OCI-LY7 (cell line): ENCODE data around the gene MYBBP1A. TPM values are rescaled to one million over a fixed set of nuclear protein-coding genes. Genes with fewer than 3 reads are reported as not detected.
A peak's percentile ranks its signal among the peaks of the same experiment; 100 is the strongest.

Experiments
- BruUV-seq: library from RNA; stranded (reverse); fragments of 400-500 nt; replicated peaks from 2 replicates; lab custom pipeline; 2021; lab: Mats Ljungman, UMichigan
- CTCF ChIA-PET: fragments of 300-600 bp; sonication (Branson Sonifier 250); formaldehyde crosslinking; loops from one replicate; lab custom pipeline; 2022; ENCODE audit warnings: antibody characterized with exemption; ENCODE audit not compliant: unreplicated experiment; lab: Charles Lee
- POLR2A ChIA-PET: fragments of 300-600 bp; sonication (Branson Sonifier 250); formaldehyde crosslinking; loops from one replicate; lab custom pipeline; 2022; ENCODE audit warnings: antibody characterized with exemption; lab: Charles Lee
- DNase-seq: peaks from one replicate; pipeline ENCODE4 v3.0.0-alpha.2; 2015; ENCODE audit warnings: low spot score
- H2AFZ ChIP-seq: fragments of 200-600 bp; sonication (generic), shearing (Covaris generic); 2 replicates; pipeline ENCODE4 v1.6.1; 2014; ENCODE audit warnings: mild to moderate bottlenecking, antibody characterized with exemption, low read length, moderate library complexity
- H3K27ac ChIP-seq: fragments of 200-600 bp; sonication (generic); 2 replicates; pipeline ENCODE4 v1.5.1; 2014; ENCODE audit warnings: mixed run types, low read depth, mild to moderate bottlenecking, moderate library complexity, low read length, inconsistent platforms; ENCODE audit not compliant: poor library complexity, severe bottlenecking
- H3K36me3 ChIP-seq: fragments of 200-600 bp; sonication (generic); 2 replicates; pipeline ENCODE4 v1.6.1; 2014; ENCODE audit warnings: mild to moderate bottlenecking, antibody characterized with exemption, low read length, moderate library complexity, mixed read lengths; ENCODE audit not compliant: insufficient read depth
- H3K4me1 ChIP-seq: fragments of 200-600 bp; sonication (generic); 2 replicates; pipeline ENCODE4 v1.5.1; 2014; ENCODE audit warnings: mild to moderate bottlenecking, low read length; ENCODE audit not compliant: insufficient read depth, poor library complexity, severe bottlenecking
- H3K4me2 ChIP-seq: fragments of 200-600 bp; sonication (generic); 2 replicates; pipeline ENCODE4 v1.6.1; 2014; ENCODE audit warnings: mild to moderate bottlenecking, low read length
- H3K4me3 ChIP-seq: fragments of 200-600 bp; sonication (generic); 2 replicates; pipeline ENCODE4 v1.5.1; 2014; ENCODE audit warnings: mild to moderate bottlenecking, low read depth, low read length; ENCODE audit not compliant: poor library complexity, severe bottlenecking
- H3K79me2 ChIP-seq: fragments of 200-600 bp; sonication (generic); 2 replicates; pipeline ENCODE4 v1.6.1; 2016; ENCODE audit warnings: low read depth, mild to moderate bottlenecking, low read length, moderate library complexity, mixed read lengths; ENCODE audit not compliant: insufficient read depth
- H3K9me2 ChIP-seq: fragments of 200-600 bp; sonication (generic); 2 replicates; pipeline ENCODE4 v1.6.1; 2016; ENCODE audit warnings: mild to moderate bottlenecking, low read length, mixed read lengths; ENCODE audit not compliant: insufficient read depth
- H3K9me3 ChIP-seq: fragments of 200-600 bp; sonication (generic); 2 replicates; pipeline ENCODE4 v1.6.1; 2014; ENCODE audit warnings: mild to moderate bottlenecking, mixed run types, low read length, mixed read lengths
- H4K20me1 ChIP-seq: fragments of 200-600 bp; sonication (generic); 2 replicates; pipeline ENCODE4 v1.6.1; 2014; ENCODE audit warnings: mild to moderate bottlenecking, antibody characterized with exemption, low read length, moderate library complexity, mixed read lengths; ENCODE audit not compliant: insufficient read depth
- EZH2phosphoT487 ChIP-seq: fragments of 200-600 bp; sonication (generic); IDR thresholded peaks from 2 replicates; pipeline ENCODE4 v1.6.1; 2018; ENCODE audit warnings: low read depth, borderline replicate concordance, mild to moderate bottlenecking, mixed run types, antibody characterized with exemption, low read length, moderate library complexity, mixed read lengths
- intact Hi-C: fragments of 100-400 bp; cut with micrococcal nuclease; formaldehyde crosslinking; loops from one replicate; pipeline ENCODE4 v1.10.0; 2022; ENCODE audit not compliant: unreplicated experiment
- total RNA-seq, 2 experiments: library from RNA; depleted of rRNA in 1 of 2; stranded (reverse); fragments of >200 nt in 1 of 2; shearing (Covaris generic) in 1 of 2; gene quantifications; 2 replicates each; pipeline ENCODE4 v1.2.3, GENCODE V29; 2014 to 2022
- TF ChIP-seq, protein P1 (sequence below): fragments of 200-600 bp; sonication (generic); conservative IDR thresholded peaks from 2 replicates; pipeline ENCODE4 v1.5.1; 2014; ENCODE audit warnings: mild to moderate bottlenecking, antibody characterized with exemption, low read length, moderate library complexity, mixed read lengths

Gene MYBBP1A
- total RNA-seq, 2 experiments from 2014 or later = 131 to 142 TPM

DNA sequence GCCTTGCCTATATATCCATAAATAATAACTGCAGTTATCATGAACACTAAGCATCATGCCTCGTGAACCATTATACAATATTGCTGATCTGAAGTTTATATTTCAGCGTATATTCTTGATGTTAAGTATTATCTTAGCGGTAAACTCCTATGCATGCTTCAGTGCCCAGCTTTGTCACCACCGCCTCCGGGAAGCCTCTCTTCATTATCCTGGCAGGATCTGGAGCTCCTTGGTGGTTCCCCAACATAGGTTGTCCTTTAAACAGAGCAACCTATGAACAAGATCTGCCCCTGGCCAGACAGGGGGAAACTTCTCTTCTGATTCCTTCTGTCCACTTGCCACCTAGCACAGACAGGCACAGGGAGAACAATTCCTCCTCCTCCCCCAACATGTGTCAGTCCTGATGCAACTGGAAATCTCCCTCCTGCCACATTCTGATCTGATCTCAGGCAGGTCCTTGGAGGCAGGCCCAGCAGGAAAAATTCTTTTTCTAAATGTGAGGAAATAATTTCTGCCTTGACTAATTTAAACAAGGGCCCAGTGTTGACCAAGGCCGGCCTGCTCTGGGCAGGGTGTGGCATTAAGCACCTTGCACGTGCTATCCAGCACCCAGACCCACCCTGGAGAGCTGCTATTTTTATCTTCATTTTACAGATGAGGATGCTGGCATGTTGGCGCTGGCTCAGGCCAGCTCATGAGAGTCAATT is 34.1 kb downstream of the MYBBP1A start:
- ChIA-PET CTCF (no interaction called here), POLR2A (interaction anchor here (0.6 to 0.8 kb wide), 3 partner anchors 85 to 800 kb away, joined by 3 to 4 read pairs (median 3); partner anchors contain the start of gene SPNS3)
- intact Hi-C loops = no loop called here
- Histone ChIP-seq H2AFZ (no peak overlapping the region), H3K27ac (peak overlapping the region; percentile 22), H3K4me3 (no peak overlapping the region), H3K9me3 (no peaks in the 10 kb centered on the region), H3K4me1 (peaks cover 68% of the 10 kb centered on the region), H4K20me1 (no peaks in the 10 kb centered on the region), H3K4me2 (0 out of 2 replicates have a peak overlapping the region, but pooled peaks have one; percentile 71), H3K79me2 (no peaks in the 10 kb centered on the region), H3K36me3 (no peaks in the 10 kb centered on the region), H3K9me2 (no peaks in the 10 kb centered on the region)
- no TSS peak for BruUV-seq
- DNase-seq = no peak
- TF ChIP-seq, protein P1, sequence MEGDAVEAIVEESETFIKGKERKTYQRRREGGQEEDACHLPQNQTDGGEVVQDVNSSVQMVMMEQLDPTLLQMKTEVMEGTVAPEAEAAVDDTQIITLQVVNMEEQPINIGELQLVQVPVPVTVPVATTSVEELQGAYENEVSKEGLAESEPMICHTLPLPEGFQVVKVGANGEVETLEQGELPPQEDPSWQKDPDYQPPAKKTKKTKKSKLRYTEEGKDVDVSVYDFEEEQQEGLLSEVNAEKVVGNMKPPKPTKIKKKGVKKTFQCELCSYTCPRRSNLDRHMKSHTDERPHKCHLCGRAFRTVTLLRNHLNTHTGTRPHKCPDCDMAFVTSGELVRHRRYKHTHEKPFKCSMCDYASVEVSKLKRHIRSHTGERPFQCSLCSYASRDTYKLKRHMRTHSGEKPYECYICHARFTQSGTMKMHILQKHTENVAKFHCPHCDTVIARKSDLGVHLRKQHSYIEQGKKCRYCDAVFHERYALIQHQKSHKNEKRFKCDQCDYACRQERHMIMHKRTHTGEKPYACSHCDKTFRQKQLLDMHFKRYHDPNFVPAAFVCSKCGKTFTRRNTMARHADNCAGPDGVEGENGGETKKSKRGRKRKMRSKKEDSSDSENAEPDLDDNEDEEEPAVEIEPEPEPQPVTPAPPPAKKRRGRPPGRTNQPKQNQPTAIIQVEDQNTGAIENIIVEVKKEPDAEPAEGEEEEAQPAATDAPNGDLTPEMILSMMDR = no peak

DNA sequence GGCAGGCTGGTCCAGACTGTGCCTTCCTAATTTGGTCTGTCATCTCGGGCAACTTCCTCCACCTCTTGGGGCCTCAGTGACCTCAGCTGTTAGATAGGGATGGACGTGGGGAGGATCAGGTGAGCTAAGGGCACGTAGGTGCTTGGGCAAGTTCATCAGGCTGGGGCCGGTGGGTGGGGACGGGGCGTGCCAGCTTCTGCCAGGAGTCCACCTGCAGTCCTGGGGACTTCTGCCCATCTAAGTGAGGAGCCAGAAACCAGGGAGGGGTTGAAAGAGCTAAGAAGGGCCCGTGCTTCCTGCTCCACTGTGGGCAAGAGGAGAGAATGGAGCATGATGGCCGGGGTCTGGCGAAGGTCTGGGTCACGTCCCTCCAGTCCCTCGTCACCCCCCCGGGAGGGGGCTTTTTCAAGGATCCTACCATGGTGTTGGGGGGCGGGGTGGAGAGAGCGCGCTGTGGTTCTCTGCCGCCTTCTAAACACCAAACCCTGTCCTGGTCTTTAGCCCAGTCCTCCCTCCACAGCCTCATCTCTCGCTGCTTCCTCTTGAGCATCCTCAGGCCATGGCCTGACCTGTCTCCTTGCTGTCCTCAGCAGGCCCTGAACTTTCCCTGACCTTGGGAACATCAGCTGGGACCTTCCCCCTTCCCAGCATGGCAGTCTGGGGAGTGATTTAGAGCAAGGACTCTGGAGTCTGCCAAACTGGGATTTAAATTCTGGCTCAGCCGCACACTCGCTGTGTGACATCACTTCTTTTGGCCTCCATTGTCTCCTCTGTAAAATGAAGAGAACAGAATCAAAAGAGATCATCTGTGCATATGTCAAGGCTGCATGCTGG is 34.9 kb downstream of the MYBBP1A start:
- CTCF ChIA-PET = no interaction called here
- DNase-seq = no peak
- POLR2A ChIA-PET = interaction anchor here (0.5 to 0.9 kb wide), 4 partner anchors 13 to 497 kb away, joined by 3 read pairs; no protein-coding TSS in a partner anchor
- intact Hi-C loops = no loop called here
- Histone ChIP-seq H3K79me2 (no peaks in the 10 kb centered on the region), H3K4me3 (no peak overlapping the region), H3K9me2 (no peaks in the 10 kb centered on the region), H3K36me3 (no peaks in the 10 kb centered on the region), H3K4me1 (peaks cover 67% of the 10 kb centered on the region), H4K20me1 (no peaks in the 10 kb centered on the region), H3K9me3 (no peaks in the 10 kb centered on the region), H2AFZ (no peak overlapping the region), H3K27ac (peak overlapping the region; percentile 22), H3K4me2 (peak overlapping the region; percentile 60; the same call in 1 of the 2 replicates)
- TF ChIP-seq EZH2phosphoT487 = no peak
- TF ChIP-seq, protein P1 = no peak
- no TSS peak for BruUV-seq
